ENCODE data around the gene SNRNP40.
"Not testable (repeated sequence)": the region's sequence is repeated elsewhere in the genome, so short reads cannot be mapped to it uniquely, and the experiment has no call there.

Gene SNRNP40

GRCh38 chr1:31296486-31297276 is at the start of gene SNRNP40, which contains the start of gene ZCCHC17:
TSS of gene SNRNP40 (minus strand) at chr1:31296788. CDS start at chr1:31296751, 37 bp downstream.
TSS of gene ZCCHC17 (plus strand) at chr1:31297032. CDS start at chr1:31310099, 13,067 bp downstream.
- peak; percentile 100 for DNase-seq

DNA sequence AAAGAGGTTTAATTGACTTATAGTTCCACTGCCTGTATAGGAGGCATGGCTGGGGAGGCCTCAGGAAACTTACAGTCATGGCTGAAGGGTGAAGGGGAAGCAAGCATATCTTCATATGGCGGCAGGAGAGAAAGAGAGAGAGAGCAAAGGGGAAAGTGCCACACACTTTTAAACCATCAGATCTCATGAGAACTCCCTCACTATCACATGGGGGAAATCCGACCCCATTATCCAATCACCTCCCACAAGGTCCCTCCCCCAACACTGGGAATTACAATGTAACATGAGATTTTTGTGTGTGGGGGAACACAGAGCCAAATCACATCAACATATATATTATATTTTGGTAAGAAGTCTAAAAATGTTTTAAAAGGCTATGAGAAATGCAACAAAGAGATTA is 49.0 kb upstream of the SNRNP40 start:
- peak; percentile 41 for DNase-seq

GRCh38 chr1:31344503-31344902 is 47.9 kb upstream of the SNRNP40 start:
- DNase-seq: no peak

GRCh38 chr1:31336687-31337467 is 40.3 kb upstream of the SNRNP40 start:
- DNase-seq: no peak

- peak; percentile 73 for DNase-seq
Observed at GRCh38 chr1:31335007-31335406, 38.4 kb upstream of the SNRNP40 start.

DNA sequence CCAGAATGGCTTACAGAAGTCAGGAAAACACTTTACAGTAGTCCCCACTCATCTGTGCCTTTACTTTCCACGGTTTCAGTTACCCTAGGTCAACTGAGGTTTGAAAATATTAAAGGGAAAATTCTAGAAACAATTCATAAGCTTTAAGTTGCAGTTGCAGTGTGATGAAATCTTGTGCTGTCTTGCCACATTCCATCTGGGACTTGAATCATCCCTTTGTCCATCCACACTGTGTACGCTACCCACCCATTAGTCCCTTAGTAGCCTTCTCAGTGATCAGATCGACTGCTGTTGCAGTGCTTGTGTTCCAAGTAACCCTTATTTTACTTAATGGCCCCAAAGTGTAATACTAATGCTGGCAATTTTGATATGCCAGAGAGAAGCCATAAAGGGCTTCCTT is 30.8 kb upstream of the SNRNP40 start:
- no peak for DNase-seq

GRCh38 chr1:31326461-31326860 is 29.9 kb upstream of the SNRNP40 start:
- no peak for DNase-seq

DNA sequence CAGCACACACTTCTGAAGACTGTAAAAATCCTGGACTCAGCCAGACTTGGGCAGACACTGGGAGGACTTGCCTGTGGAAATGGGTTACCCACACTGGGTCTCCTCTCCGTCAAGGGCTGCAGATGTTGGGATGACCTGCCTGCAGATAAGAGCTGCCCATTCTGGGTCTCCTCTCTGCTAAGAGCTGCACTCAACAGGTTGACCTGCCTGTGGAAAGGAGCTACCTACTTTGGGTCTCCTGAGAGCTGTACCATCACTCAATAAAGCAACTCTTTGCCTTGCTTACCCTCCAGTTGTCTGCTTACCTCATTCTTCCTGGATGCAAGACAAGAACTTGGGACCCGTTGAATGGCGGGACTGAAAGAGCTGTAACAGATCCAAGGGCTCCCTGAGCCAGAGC is 28.4 kb upstream of the SNRNP40 start:
- DNase-seq: no peak

- DNase-seq: no peak
Observed at GRCh38 chr1:31324093-31324492, 27.5 kb upstream of the SNRNP40 start.

DNA sequence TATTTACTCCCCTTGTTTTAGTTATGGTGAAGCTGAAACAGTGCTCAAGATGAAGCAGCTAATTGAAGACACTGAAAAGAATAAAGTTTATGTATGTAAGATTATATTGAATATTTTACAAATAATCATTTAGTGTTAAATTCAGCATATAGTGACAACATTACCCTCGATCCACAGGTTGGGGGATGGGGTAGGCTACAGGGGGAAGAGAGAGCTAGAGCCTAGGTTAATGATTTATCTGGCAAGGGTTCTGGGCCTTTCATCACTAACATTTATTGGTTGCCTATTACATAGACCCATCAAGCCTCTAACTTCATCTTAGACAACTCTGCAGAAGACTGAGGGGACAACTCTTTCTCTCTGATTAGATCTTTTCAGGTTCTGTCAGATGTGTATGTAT is 21.6 kb upstream of the SNRNP40 start:
- no peak for DNase-seq

- DNase-seq: no peak
Observed at GRCh38 chr1:31315902-31316301, 19.3 kb upstream of the SNRNP40 start.

GRCh38 chr1:31310198-31310597 is 13.6 kb upstream of the SNRNP40 start:
- no peak for DNase-seq

DNA sequence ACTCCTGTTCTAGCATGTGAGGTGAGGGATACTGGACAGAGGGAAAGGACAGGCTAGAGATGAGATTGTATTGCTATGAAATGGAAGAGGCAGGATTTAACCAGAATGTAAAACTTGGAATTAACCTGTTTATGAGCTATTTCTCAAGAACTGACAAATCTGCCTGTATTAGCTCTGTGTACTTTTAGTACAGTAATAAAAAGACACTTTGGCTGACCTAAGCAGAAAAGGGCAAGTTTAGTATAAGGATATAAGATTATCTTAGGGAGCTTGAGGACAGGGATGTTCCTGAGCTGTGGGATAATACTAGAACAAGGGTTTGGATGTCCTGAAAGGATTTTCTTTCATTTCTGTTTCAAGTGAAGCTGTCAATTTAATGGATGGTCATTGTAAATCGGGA is 11.4 kb upstream of the SNRNP40 start:
- DNase-seq: no peak

DNA sequence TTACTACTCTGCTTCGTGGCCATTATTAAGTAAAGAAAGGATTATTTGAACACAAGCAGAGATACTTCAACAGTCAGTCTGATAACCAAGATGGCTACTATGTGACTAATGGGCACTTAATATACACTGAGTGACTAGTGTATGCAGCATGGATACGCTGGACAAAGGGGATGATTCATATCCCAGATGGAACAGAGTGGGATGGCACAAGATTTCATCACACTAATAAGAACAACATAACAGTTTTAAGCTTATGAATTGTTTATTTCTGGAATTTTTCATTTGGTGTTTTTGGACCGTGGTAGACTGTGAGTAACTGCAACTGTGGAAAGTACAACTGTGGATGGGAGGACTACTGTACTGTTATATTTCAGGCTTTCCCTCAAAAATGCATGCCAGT is 9.7 kb upstream of the SNRNP40 start:
- DNase-seq: no peak

- peak; percentile 12 for DNase-seq
Observed at GRCh38 chr1:31302709-31303441, 6.3 kb upstream of the SNRNP40 start.

DNA sequence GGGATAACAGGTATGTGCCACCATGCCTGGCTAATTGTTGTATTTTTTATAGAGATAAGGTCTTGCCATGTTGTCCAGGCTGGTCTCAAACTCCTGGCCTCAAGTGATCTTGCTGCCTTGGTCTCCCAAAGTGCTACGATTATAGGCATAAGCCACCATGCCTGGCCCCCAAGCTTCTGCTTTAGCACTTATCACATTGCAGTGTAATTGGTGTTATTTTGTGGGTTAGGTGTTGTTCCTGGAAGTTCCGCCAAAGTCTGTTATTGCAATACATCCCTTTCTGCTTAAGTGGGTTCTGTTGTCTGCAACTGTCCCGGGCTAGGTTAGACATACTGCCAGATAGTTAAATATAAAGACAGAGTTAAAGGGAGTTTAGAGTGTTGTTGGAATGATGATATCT is 3.6 kb upstream of the SNRNP40 start:
- DNase-seq: peak; percentile 17

GRCh38 chr1:31299365-31299764 is 2.8 kb upstream of the SNRNP40 start:
- no peak for DNase-seq

DNA sequence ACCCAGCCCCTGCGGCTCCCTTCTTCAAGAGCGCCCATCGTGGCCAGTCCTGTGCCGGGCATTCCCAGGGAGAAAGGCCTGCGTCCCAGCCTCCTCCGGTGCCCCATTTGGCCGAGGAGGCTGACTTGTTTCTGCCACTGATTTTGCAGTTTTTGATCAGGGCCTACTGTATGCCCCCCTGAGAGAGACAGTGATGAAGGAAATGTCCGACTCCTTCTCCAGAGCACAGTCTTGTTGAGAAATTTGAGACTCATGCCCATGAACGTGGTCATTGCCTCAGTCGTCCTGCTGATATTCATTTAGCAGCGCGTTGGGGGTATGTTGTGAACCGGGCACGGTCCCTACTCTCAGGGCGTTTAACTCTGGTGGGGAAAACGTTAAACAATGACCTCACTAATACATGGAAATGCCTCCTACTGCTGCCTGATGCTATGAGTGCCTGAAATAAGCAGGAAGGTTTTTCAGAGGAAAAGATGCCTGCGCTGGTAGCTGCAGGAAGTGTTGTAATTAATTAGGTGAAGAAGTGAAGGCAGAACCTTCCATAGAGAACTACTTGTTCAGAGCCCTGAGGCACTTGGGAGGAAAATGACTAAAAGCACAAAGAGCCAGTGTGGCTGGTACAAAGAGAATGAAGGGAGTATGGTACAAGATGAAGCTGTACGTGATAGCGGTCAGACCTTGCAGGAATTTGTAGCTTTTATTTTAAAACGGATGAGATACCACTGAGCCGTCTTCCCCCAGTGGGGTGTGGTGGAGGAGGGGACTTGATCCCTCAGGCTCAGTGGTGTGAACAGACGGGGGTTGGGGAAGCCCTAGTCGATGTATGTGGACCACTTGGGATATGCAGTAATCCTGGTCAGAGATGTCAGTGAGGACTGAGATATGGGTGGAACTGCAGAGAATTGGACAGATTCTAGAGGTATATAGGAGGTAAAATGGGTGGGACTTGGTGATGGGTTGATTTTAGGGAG is 974 bp upstream of the SNRNP40 start:
- DNase-seq: peak; percentile 36

DNA sequence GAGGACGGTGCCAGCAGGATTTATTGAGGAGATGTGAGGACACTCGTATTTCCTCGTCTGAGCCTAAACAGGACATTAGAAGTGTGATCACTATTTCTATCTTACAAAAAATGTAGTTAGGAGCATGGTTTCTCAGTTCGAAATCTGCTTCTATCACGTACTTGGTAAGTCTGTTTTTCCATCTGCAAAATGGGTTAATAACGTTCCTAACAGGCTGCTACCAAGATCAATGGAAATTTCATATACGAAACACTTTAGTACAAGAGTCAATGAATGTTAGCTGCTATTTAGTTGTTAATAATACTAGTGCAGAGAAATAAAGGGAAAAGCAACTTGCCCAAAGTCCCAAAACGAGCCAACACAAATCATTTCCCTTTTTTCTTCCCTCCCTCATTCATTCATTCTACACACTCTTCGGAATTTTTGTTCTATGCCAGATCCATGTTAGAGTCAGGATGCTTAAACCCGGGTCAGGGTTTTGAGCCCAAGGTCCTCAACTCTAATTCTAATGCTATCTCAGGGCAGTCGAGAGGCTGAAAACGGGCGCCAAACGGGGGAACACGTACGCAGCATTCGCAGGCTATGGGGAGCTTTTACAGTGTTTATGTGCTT is 608 bp downstream of the SNRNP40 start:
- DNase-seq: peak; percentile 16

DNA sequence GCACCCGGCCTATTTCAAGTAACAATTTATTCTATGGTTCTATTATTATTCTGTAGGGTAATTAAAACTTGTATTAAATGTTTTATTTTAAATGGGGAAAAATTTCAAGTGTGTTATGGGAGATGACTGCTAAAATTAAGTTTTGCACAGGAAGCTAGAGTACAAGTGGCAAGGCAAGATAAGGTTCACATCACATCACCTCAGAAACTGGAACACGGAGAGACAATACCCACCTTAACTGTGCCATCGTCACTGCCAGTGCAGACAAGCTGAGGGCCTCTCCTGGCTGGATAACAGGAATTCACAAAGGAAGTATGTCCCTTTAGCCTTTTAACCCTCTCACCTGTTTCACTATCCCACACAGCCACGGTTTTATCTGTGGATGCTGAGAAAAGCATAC is 7.6 kb downstream of the SNRNP40 start:
- DNase-seq: peak; percentile 47

GRCh38 chr1:31287791-31288190 is 8.8 kb downstream of the SNRNP40 start:
- DNase-seq: not testable (repeated sequence)

GRCh38 chr1:31282426-31282825 is 14.2 kb downstream of the SNRNP40 start:
- DNase-seq: not testable (repeated sequence)

All from hematopoietic multipotent progenitor cell treated with erythropoietin and hydrocortisone succinate and interleukin-3 and kit ligand, for 6 days (in vitro differentiated cells).